Measurements from ENCODE around the gene CILP2.

- TF ChIP-seq CTCF (IDR thresholded peaks at IDR 0.05) (no peak), POLR2A (IDR thresholded peaks at IDR 0.05) (no peak)
Measured at GRCh38 chr19:19499272-19499995, 38.6 kb upstream of the CILP2 start.

Data from body of pancreas (tissue), 4 donors.